Activated CD8-positive, alpha-beta T cell treated with anti-CD3 and anti-CD28 coated beads for 36 hours (primary cell): Measurements from ENCODE around the gene MMRN2. TPM values are rescaled to one million over a fixed set of nuclear protein-coding genes. Genes with fewer than 3 reads are reported as not detected.
"Not testable (repeated sequence)": the region's sequence is repeated elsewhere in the genome, so short reads cannot be mapped to it uniquely, and the experiment has no call there.

Source experiments
- ATAC-seq: fragments of 200-7000 bp; cut with Tn5 transposase; one replicate; pipeline ENCODE4 v1.10.0; 2021; ENCODE audit warnings: mild to moderate bottlenecking, moderate library complexity
- CTCF ChIA-PET: fragments of 350-600 bp; sonication (Branson Sonifier 250); formaldehyde crosslinking; loops from one replicate; lab custom pipeline; 2021; ENCODE audit warnings: antibody characterized with exemption; lab: Charles Lee
- POLR2A ChIA-PET: fragments of 350-600 bp; sonication (Branson Sonifier 250); formaldehyde crosslinking; loops from one replicate; lab custom pipeline; 2021; ENCODE audit warnings: antibody characterized with exemption; lab: Charles Lee
- DNase-seq: peaks from one replicate; pipeline ENCODE4 v3.0.0-alpha.2; 2020
- H3K27ac Mint-ChIP-seq: one replicate; pipeline ENCODE4 v1.8.0; 2021; ENCODE audit warnings: mild to moderate bottlenecking, mixed read lengths
- H3K27me3 Mint-ChIP-seq: one replicate; pipeline ENCODE4 v1.8.0; 2021; ENCODE audit warnings: mixed read lengths
- H3K36me3 Mint-ChIP-seq: one replicate; pipeline ENCODE4 v1.8.0; 2021; ENCODE audit warnings: low read depth, mixed read lengths
- H3K4me1 Mint-ChIP-seq: one replicate; pipeline ENCODE4 v1.8.0; 2021; ENCODE audit warnings: low read depth, mixed read lengths
- H3K4me3 Mint-ChIP-seq: one replicate; pipeline ENCODE4 v1.8.0; 2021; ENCODE audit warnings: mild to moderate bottlenecking, moderate library complexity, mixed read lengths
- H3K9me3 Mint-ChIP-seq: one replicate; pipeline ENCODE4 v1.8.0; 2021; ENCODE audit warnings: mixed read lengths
- intact Hi-C: fragments of 100-400 bp; cut with micrococcal nuclease; formaldehyde crosslinking; loops from one replicate; pipeline ENCODE4 v1.10.0; 2022
- total RNA-seq, 2 experiments: library from RNA; stranded (reverse); gene quantifications; one replicate each; pipeline ENCODE4 v1.2.3, GENCODE V29; 2021
- TF ChIP-seq, protein P1 (sequence below): fragments of 200-600 bp; IDR thresholded peaks from one replicate; pipeline ENCODE4 v1.8.0; 2022; ENCODE audit warnings: antibody characterized with exemption, mild to moderate bottlenecking

The MMRN2 gene
- total RNA-seq, 2 experiments from 2014 or later, result not detected

GRCh38 chr10:86953747-86954680, 3.4 kb downstream of the MMRN2 start:
- H3K4me3 Mint-ChIP-seq, result no peak overlapping the region
- no peak for ATAC-seq
- POLR2A ChIA-PET, result no interaction called here
- no peak overlapping the region for H3K27ac Mint-ChIP-seq
- no peaks in the 10 kb centered on the region for H3K27me3 Mint-ChIP-seq
- H3K36me3 Mint-ChIP-seq, result no peaks in the 10 kb centered on the region
- H3K9me3 Mint-ChIP-seq, result peaks cover 15% of the 10 kb centered on the region
- CTCF ChIA-PET, result interaction anchor here (0.9 to 1.7 kb wide), 2 partner anchors 12 to 15 kb away, joined by 3 to 5 read pairs; no protein-coding TSS in a partner anchor
- DNase-seq, result no peak
- peaks cover 5% of the 10 kb centered on the region for H3K4me1 Mint-ChIP-seq
- TF ChIP-seq, protein P1, sequence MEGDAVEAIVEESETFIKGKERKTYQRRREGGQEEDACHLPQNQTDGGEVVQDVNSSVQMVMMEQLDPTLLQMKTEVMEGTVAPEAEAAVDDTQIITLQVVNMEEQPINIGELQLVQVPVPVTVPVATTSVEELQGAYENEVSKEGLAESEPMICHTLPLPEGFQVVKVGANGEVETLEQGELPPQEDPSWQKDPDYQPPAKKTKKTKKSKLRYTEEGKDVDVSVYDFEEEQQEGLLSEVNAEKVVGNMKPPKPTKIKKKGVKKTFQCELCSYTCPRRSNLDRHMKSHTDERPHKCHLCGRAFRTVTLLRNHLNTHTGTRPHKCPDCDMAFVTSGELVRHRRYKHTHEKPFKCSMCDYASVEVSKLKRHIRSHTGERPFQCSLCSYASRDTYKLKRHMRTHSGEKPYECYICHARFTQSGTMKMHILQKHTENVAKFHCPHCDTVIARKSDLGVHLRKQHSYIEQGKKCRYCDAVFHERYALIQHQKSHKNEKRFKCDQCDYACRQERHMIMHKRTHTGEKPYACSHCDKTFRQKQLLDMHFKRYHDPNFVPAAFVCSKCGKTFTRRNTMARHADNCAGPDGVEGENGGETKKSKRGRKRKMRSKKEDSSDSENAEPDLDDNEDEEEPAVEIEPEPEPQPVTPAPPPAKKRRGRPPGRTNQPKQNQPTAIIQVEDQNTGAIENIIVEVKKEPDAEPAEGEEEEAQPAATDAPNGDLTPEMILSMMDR, result no peak
- intact Hi-C loops, result no loop called here

DNA sequence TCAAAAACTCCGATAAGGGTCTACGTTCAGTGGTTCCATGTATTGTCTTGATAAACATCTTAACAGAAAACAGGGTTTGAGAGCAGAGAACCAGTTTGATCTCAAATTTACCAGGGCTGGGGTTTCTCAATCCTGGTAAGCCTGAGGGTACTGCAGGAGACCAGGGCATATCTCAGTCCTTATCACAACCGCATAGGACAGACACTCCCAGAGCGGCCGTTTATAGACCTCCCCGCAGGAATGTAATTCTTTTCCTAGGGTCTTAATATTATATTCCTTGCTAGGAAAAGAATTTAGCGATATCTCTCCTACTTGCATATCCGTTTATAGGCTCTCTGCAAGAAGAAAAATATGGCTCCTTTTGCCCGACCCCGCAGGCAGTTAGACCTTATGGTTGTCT, 4.7 kb downstream of the MMRN2 start:
- intact Hi-C loops, CTCF ChIA-PET, H3K27me3 Mint-ChIP-seq, H3K36me3 Mint-ChIP-seq, H3K4me3 Mint-ChIP-seq, ATAC-seq, H3K27ac Mint-ChIP-seq, H3K4me1 Mint-ChIP-seq, POLR2A ChIA-PET, DNase-seq: not testable (repeated sequence)
- H3K9me3 Mint-ChIP-seq, result peaks cover 15% of the 10 kb centered on the region

GRCh38 chr10:86952106-86952505, 5.3 kb downstream of the MMRN2 start:
- peaks cover 5% of the 10 kb centered on the region for H3K4me1 Mint-ChIP-seq
- TF ChIP-seq, protein P1, result no peak
- intact Hi-C loops, result no loop called here
- H3K36me3 Mint-ChIP-seq, result no peaks in the 10 kb centered on the region
- H3K4me3 Mint-ChIP-seq, result no peak overlapping the region
- CTCF ChIA-PET, result no interaction called here
- DNase-seq (no peak), ATAC-seq (no peak)
- H3K9me3 Mint-ChIP-seq, result peaks cover 15% of the 10 kb centered on the region
- POLR2A ChIA-PET, result no interaction called here
- no peaks in the 10 kb centered on the region for H3K27me3 Mint-ChIP-seq
- no peak overlapping the region for H3K27ac Mint-ChIP-seq

DNA sequence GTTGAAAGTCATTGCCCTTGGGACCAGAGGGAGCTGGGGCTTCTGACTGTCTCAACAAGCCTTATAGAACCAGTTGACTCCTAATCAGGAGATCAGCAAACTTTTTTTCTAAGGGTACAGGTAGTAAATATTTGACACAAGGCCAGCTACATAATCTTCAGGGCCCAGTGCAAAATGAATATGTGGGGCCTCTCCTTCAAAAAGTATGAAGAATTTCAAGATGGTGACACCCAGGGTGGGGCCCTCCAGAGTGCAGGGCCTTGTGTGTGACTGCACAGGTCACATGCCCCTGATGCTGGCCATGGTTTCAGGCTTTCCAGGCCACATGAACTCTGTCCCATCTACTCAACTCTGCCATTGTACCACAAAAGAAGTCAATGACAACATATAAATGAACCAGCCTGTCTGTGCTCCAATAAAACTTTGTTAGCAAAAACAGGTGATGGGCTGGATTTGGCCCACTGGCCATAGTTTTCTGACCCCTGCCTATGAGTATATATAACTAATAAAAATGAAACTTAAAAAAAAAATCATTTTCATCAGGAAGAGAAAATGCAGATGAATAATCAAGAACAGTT, 6.1 kb downstream of the MMRN2 start:
- ATAC-seq, result no peak
- no peak overlapping the region for H3K4me3 Mint-ChIP-seq
- H3K36me3 Mint-ChIP-seq, result no peaks in the 10 kb centered on the region
- peaks cover 5% of the 10 kb centered on the region for H3K4me1 Mint-ChIP-seq
- intact Hi-C loops, result no loop called here
- ChIA-PET CTCF (interaction anchor here (1.1 to 1.9 kb wide), 2 partner anchors 9 to 11 kb away, joined by 3 to 6 read pairs; no protein-coding TSS in a partner anchor), POLR2A (no interaction called here)
- no peak overlapping the region for H3K27ac Mint-ChIP-seq
- peaks cover 15% of the 10 kb centered on the region for H3K9me3 Mint-ChIP-seq
- DNase-seq, result no peak
- TF ChIP-seq, protein P1, result no peak
- H3K27me3 Mint-ChIP-seq, result no peaks in the 10 kb centered on the region

GRCh38 chr10:86950349-86950748, 7.1 kb downstream of the MMRN2 start:
- POLR2A ChIA-PET, result no interaction called here
- no peak overlapping the region for H3K4me3 Mint-ChIP-seq
- intact Hi-C loops, result no loop called here
- TF ChIP-seq, protein P1, result no peak
- H3K36me3 Mint-ChIP-seq, result no peaks in the 10 kb centered on the region
- H3K4me1 Mint-ChIP-seq, result peaks cover 5% of the 10 kb centered on the region
- H3K27me3 Mint-ChIP-seq, result no peaks in the 10 kb centered on the region
- CTCF ChIA-PET, result interaction anchor here (1.1 to 1.9 kb wide), 2 partner anchors 10 kb away, joined by 3 to 6 read pairs; no protein-coding TSS in a partner anchor
- H3K9me3 Mint-ChIP-seq, result peaks cover 15% of the 10 kb centered on the region
- DNase-seq (no peak), ATAC-seq (no peak)
- H3K27ac Mint-ChIP-seq, result peak overlapping the region; percentile 22

DNA sequence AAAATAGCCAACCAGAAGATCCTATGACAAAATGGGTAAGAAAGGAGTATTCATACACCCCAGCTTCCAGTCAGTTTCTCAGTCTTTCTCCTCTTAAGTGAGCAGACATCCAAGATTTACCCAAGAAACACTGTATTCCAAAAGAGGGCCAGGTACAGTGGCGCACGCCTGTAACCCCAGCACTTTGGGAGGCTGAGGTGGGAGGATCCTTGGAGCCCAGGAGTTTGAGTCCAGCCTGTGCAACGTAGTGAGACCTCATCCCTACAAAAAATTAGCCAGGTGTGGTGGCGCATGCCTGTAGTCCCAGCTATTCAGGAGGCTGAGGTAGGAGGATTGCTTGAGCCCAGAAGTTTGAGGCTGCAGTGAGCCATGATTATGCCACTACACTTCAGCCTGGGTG, 9.6 kb downstream of the MMRN2 start:
- H3K4me3 Mint-ChIP-seq, H3K4me1 Mint-ChIP-seq, H3K27ac Mint-ChIP-seq, H3K36me3 Mint-ChIP-seq, ATAC-seq, DNase-seq, intact Hi-C loops, H3K27me3 Mint-ChIP-seq, POLR2A ChIA-PET: not testable (repeated sequence)
- peaks cover 11% of the 10 kb centered on the region for H3K9me3 Mint-ChIP-seq
- CTCF ChIA-PET, result interaction anchor here (1.5 to 3.0 kb wide), 2 partner anchors 13 to 18 kb away, joined by 5 to 10 read pairs; no protein-coding TSS in a partner anchor
